ENCODE data around the gene FMO5. TPM values are rescaled to one million over a fixed set of nuclear protein-coding genes. Genes with fewer than 3 reads are reported as not detected.

FMO5 gene
- total RNA-seq, 4 donors from 2014 or later, result 1.1 to 8.6 (median 2.2) TPM

GRCh38 chr1:147267711-147268110 lies 42.6 kb upstream of the FMO5 start:
- Histone ChIP-seq H3K4me1 (no peaks in the 10 kb centered on the region), H3K4me3 (no peak overlapping the region), H3K27me3 (no peaks in the 10 kb centered on the region), H3K27ac (no peak overlapping the region), H3K9me3 (no peaks in the 10 kb centered on the region), H3K36me3 (peaks cover 0 to 79% of the 10 kb centered on the region in 2 donors)
- no peak for TF ChIP-seq EP300 (IDR thresholded peaks at IDR 0.05)
- TF ChIP-seq, protein P1, sequence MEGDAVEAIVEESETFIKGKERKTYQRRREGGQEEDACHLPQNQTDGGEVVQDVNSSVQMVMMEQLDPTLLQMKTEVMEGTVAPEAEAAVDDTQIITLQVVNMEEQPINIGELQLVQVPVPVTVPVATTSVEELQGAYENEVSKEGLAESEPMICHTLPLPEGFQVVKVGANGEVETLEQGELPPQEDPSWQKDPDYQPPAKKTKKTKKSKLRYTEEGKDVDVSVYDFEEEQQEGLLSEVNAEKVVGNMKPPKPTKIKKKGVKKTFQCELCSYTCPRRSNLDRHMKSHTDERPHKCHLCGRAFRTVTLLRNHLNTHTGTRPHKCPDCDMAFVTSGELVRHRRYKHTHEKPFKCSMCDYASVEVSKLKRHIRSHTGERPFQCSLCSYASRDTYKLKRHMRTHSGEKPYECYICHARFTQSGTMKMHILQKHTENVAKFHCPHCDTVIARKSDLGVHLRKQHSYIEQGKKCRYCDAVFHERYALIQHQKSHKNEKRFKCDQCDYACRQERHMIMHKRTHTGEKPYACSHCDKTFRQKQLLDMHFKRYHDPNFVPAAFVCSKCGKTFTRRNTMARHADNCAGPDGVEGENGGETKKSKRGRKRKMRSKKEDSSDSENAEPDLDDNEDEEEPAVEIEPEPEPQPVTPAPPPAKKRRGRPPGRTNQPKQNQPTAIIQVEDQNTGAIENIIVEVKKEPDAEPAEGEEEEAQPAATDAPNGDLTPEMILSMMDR (IDR thresholded peaks at IDR 0.05), result no peak
- no peak for TF ChIP-seq POLR2A (IDR thresholded peaks at IDR 0.05)
- no peak for TF ChIP-seq POLR2AphosphoS5 (IDR thresholded peaks at IDR 0.05)
- no peak for ATAC-seq
- 92 to 100% methylated on average over 3 to 4 of the region's 4 CpGs for WGBS, 2 donors (ENCODE audit: low coverage in 1 of 2)

DNA sequence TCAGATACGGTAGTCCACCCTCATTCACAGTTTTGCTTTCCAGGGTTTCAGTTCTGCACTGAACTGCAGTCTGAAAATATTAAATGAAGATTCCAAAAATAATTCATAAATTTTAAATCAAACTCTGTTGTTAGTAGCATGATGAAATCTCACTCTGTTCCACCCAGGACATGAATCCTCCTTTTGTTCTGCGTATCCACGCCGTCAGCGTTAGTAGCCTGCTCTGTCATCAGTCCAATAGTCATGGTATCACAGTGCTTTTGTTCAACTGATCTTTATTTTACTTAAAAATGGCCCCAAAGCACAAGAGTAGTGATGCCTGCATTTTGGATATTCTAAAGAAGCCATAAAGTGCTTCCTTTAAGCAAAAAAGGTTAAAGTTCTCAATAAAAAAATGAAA lies 41.2 kb upstream of the FMO5 start:
- WGBS, 2 donors (ENCODE audit: low coverage in 1 of 2), result 85 to 87% methylated on average over 4 to 5 of the region's 5 CpGs
- ATAC-seq, result no peak
- no peak overlapping the region for H3K27ac ChIP-seq
- TF ChIP-seq POLR2AphosphoS5 (IDR thresholded peaks at IDR 0.05), result no peak
- TF ChIP-seq EP300 (IDR thresholded peaks at IDR 0.05), result no peak
- TF ChIP-seq, protein P1 (IDR thresholded peaks at IDR 0.05), result no peak
- no peak for TF ChIP-seq POLR2A (IDR thresholded peaks at IDR 0.05)
- no peaks in the 10 kb centered on the region for H3K4me1 ChIP-seq
- no peak overlapping the region for H3K4me3 ChIP-seq
- H3K9me3 ChIP-seq, result no peaks in the 10 kb centered on the region
- peaks cover 0 to 83% of the 10 kb centered on the region in 2 donors for H3K36me3 ChIP-seq
- no peaks in the 10 kb centered on the region for H3K27me3 ChIP-seq

- Histone ChIP-seq H3K27me3 (no peaks in the 10 kb centered on the region), H3K9me3 (no peaks in the 10 kb centered on the region), H3K4me1 (no peaks in the 10 kb centered on the region), H3K4me3 (no peak overlapping the region), H3K36me3 (peaks cover 0 to 84% of the 10 kb centered on the region in 2 donors), H3K27ac (no peak overlapping the region)
- WGBS, 2 donors (ENCODE audit: low coverage in 1 of 2), result 73% methylated on average over 2 to 3 of the region's 3 CpGs
- no peak for TF ChIP-seq POLR2AphosphoS5 (IDR thresholded peaks at IDR 0.05)
- TF ChIP-seq EP300 (IDR thresholded peaks at IDR 0.05), result no peak
- TF ChIP-seq, protein P1 (IDR thresholded peaks at IDR 0.05), result no peak
- TF ChIP-seq POLR2A (IDR thresholded peaks at IDR 0.05), result no peak
- no peak for ATAC-seq
Measured at GRCh38 chr1:147264158-147264768, 39.1 kb upstream of the FMO5 start.

GRCh38 chr1:147260956-147261355 lies 35.8 kb upstream of the FMO5 start:
- no peaks in the 10 kb centered on the region for H3K9me3 ChIP-seq
- H3K4me3 ChIP-seq, result no peak overlapping the region
- H3K36me3 ChIP-seq, result peaks cover 0 to 72% of the 10 kb centered on the region in 2 donors
- WGBS, 2 donors (ENCODE audit: low coverage in 1 of 2), result 86 to 96% methylated on average over 3 to 4 of the region's 4 CpGs
- TF ChIP-seq EP300 (IDR thresholded peaks at IDR 0.05), result no peak
- TF ChIP-seq, protein P1 (IDR thresholded peaks at IDR 0.05), result no peak
- TF ChIP-seq POLR2AphosphoS5 (IDR thresholded peaks at IDR 0.05), result no peak
- no peak for TF ChIP-seq POLR2A (IDR thresholded peaks at IDR 0.05)
- no peaks in the 10 kb centered on the region for H3K4me1 ChIP-seq
- no peak for ATAC-seq
- no peaks in the 10 kb centered on the region for H3K27me3 ChIP-seq
- no peak overlapping the region for H3K27ac ChIP-seq

GRCh38 chr1:147252540-147252939 lies 27.4 kb upstream of the FMO5 start:
- ATAC-seq, result no peak
- Histone ChIP-seq H3K36me3 (peaks cover 0 to 25% of the 10 kb centered on the region in 2 donors), H3K27ac (no peak overlapping the region), H3K27me3 (no peaks in the 10 kb centered on the region), H3K4me1 (peaks cover 0 to 4% (median 0%) of the 10 kb centered on the region in 3 donors), H3K9me3 (no peaks in the 10 kb centered on the region), H3K4me3 (no peak overlapping the region)
- TF ChIP-seq EP300 (IDR thresholded peaks at IDR 0.05) (no peak), POLR2A (IDR thresholded peaks at IDR 0.05) (no peak), POLR2AphosphoS5 (IDR thresholded peaks at IDR 0.05) (no peak)
- TF ChIP-seq, protein P1 (IDR thresholded peaks at IDR 0.05), result no peak
- WGBS, 2 donors (ENCODE audit: low coverage in 1 of 2), result 99 to 100% methylated on average over 7 to 9 of the region's 9 CpGs
